Lower leg skin (tissue), 3 donors: Measurements from ENCODE around the gene PRR14L.

Experiments used
- POLR2A ChIP-seq, 2 donors: fragments of 450-650 bp; IDR thresholded peaks; one replicate each; pipeline ENCODE4 v1.6.1; 2016 to 2017; ENCODE audit warnings: antibody characterized with exemption in 2 of 2, mild to moderate bottlenecking in 1 of 2, moderate library complexity in 1 of 2
- TF ChIP-seq, protein P1 (sequence below), 3 donors: fragments of 450-650 bp; IDR thresholded peaks; one replicate each; pipeline ENCODE4 v1.5.1; 2016; ENCODE audit warnings: antibody characterized with exemption in 3 of 3, mild to moderate bottlenecking in 3 of 3, moderate library complexity in 2 of 3

DNA sequence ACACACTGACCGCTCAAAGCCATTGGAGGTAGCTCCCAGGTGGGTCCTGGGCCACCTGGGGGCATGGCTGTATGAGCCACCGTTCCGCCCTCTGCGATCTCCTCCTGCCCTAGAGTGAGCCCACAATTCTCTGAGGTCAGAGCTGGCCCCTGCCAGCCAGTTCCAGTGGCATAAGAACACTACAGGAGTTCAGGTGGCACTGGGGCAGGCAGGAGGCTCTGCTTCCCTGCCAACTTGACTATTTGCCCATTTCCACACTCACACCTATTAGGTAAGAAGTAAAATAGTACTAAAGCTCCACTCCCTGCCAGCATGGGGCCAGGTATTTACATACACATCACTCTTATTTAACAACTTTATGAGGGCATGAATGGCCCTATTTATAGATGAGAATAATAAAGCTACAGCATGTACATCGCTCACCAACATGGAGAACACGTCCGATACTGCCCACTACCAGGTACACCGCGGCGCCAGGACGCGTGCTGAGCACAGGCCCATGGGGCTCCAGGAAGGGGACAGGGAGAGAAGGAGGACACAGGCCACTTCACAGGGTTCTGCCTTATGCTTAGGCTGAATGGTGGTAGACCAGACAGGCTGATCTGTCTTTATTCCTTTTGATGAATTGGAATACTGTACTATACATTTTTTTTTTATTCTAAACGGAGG, 114.2 kb downstream of the PRR14L start:
- TF ChIP-seq, protein P1, sequence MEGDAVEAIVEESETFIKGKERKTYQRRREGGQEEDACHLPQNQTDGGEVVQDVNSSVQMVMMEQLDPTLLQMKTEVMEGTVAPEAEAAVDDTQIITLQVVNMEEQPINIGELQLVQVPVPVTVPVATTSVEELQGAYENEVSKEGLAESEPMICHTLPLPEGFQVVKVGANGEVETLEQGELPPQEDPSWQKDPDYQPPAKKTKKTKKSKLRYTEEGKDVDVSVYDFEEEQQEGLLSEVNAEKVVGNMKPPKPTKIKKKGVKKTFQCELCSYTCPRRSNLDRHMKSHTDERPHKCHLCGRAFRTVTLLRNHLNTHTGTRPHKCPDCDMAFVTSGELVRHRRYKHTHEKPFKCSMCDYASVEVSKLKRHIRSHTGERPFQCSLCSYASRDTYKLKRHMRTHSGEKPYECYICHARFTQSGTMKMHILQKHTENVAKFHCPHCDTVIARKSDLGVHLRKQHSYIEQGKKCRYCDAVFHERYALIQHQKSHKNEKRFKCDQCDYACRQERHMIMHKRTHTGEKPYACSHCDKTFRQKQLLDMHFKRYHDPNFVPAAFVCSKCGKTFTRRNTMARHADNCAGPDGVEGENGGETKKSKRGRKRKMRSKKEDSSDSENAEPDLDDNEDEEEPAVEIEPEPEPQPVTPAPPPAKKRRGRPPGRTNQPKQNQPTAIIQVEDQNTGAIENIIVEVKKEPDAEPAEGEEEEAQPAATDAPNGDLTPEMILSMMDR (IDR thresholded peaks at IDR 0.05), result no peak
- no peak for TF ChIP-seq POLR2A (IDR thresholded peaks at IDR 0.05)
